COLO668 (cell line): ENCODE results near the gene COL5A1.

Experiments
- DNase-seq: peaks from one replicate; lab custom pipeline; 2025; ENCODE audit not compliant: unreplicated experiment; lab: John Stamatoyannopoulos, UW

COL5A1 gene

DNA sequence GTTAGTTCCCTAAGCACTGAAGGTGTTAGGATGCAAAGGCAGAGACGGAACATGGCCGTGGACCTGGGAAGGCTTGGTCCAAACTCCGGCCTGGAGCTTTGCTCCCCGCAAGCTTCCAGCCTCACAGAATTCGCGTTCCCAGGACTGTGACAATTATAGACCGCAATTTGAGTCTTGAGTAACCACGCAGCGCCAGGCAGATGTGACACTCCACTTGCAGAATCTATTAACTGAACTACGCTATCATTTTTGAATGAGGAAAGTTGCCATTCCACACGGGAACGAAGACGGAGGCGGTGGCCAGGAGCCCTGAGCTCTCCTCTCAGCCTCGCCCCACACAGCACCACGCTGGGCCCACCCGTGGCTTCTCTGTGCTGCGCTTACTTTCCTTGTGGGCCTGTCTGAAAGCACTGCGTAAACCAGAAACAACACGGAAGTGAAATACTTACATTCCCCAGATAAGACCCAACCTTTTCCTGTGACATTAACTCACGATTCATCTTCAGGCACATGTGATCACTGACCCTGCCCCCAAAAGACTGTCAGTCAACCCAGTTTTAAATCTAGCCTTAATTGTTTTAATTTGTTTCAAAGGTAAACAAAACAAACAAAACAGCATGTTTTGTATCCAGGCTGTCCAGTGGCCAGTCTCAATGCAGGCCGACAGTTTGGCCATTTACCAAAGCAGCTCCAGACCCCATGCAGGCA, 16.1 kb upstream of the COL5A1 start:
- no peak for DNase-seq

DNA sequence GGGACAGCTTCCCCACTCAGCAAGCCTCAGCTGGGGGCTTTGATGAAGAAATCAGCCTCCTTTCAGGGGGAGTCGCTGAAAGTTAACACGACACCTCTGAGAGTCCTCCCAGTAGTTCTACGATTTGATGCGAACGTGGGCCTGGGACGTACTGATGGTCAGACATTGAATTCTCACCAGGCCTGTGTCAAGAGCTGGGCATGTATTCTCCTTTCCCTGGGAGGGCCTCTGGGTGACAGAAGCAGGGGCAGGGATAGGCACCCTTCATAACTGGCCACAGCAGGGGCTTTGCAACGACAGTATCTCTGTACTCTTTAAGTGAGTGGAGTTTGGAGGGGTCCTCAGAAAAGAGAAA, 15.6 kb upstream of the COL5A1 start:
- no peak for DNase-seq

DNA sequence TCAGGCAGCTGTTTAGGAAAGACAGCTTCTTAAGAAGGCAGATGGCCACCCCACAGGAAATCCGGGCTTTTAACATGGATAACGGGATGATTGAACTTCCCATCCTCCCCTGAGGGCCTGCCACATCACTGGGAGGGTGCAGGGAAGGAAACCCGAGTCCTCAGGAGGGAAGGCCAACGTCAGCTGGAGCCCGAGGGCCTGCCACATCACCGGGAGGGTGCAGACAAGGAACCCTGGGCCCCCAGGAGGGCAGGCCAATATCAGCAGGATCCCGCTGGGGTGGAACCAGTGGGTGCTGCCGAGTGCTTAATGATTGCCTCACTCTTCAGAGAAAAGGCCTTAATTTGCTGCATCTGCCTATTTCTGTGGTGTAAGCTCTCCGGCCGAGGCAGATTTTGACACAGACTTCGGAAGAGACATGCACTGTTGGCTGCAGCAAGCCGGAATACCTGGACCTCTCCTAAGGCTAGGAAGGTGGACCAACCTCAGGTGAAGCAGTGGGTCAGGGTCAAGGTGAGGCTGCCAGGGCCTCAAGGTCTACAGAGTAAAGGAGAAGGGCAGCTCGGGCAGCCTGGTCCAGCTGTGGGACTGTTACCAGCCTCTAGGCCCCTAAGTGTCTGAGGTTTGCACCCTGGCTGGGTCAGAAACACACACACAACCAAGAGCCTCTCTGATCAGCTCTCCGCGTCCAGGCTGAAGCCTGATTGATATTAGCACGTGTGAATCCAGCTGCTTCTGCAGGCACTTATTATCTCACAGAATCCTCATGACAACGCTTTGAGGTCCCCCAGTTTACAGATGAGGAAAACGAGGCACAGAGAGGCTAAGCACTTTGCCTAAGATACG, 14.8 kb upstream of the COL5A1 start:
- no peak for DNase-seq

DNA sequence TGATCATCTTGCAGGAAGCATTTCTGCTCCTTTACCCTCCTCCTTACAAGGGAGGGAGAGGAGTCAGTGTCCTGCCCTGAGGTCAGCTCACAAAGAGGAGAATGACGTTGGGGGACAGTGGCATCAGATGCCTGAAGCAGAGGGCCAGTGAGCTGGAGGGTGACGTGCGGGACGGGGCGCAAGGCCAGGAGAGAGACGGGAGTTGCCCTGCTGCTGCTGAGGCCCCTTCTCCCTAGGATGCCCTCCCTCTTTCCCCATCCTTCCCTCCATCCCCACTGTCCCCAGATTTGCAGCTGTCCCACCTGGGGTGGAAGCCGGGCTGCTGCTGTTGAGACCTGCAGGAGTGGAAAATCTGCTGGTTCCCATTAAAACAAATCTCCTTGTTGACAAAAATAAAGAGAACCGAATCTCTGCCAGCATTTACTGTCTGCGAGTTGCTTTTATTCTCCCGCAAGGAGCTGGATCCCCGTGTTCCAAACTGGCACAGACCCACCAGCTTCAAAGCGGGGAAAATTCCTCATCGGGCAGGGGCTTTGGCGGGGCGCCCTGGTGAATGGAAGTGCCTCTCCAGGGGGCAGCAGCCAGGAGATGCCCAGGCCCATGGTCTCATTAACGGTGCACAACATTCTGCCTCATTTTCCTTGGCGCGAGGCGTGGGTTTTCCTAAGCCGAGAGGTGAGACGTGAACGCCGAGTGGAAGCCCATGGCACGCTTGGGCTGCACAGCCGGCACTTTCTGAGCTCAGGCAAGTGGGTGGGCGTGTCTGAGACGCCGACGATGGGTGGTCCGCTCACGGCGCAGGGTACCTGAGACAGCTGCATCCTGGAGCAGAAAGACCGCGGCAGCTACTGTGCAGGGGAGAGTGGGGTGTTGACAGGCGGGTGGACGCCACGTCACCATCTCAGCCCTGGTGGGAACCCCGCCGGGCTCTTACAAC, 13.9 kb upstream of the COL5A1 start:
- DNase-seq, result no peak

DNA sequence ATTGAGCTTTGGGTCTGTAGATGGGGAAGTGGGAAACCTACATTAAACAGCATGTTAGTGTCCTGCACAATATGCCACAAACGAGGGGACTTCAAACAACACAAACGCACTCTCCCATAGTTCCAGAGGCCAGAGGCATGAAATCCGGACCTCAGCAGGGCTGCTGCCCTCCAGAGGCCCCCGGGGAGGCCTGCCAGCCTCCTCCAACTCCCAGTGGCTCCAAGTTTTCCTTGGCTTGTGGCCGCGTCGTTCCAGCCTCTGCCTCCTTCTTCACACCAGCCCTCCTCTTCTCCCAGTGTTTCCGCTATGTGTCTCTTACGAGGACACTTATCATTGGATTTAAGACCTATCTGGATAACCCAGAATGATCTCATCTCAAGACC, 13.3 kb upstream of the COL5A1 start:
- no peak for DNase-seq

DNA sequence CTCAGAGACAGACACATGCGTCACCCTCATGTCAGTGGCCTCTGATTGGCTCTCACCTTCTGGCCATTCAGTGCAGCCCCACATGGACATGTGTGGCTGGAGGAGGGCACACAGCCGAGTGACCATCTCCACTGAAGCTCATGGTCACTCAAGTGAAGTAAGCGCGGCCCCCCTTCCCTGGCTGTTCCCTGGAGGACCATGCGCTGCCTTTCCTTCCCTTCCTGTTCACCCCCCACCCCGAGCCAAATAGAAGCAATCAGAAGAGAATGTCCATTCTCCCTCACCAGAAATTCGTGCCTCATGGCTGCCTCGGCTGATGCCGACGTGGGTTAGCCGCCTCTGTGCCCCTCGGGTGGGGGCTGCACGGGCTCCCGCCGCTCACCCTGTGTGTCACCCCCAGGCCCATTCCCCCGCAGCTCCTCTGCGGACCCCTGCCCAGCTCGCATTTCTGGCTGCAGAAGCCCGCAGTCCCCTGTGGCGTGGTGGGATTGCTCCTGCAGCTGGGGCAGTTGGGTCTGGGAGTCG, 12.5 kb upstream of the COL5A1 start:
- DNase-seq, result no peak

DNA sequence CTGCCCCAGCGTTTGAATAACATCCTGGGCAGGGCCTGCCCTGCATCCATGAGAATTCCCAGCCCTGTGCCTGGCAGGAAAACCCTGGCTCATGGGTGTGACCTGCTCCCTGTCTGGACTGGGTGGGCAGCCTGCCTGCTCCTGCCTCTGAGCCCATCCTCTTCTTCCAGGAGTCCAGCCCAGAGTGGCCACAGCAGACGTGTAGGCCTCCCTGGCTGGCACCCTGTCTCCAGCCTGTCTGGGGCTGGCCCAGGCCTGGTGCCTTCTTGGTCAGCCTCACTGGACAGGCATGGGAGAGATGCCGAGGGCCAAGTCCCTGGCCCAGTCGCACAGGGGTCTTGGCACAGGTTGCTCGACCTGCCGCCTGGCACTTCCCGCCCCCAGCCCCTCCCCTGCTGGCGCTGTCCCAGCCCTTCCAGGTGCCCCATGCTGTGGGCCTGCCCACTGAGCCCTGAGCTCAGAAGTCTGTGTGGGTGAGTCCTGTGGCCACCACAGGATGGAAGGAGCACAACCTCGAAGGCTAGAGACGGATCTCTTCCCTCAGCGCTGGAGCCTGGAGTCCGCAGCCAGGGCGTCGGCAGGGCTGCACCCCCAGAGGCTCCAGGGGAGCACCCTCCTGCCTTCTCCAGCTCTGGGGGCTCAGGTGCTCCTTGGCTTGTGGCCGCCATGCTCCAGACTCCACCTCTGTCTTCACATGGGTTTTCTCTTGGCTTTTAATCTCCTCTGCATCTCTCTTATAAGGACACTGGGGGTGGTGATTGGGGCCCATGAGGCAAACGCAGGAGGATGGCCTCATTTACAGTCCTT, 11.8 kb upstream of the COL5A1 start:
- no peak for DNase-seq

DNA sequence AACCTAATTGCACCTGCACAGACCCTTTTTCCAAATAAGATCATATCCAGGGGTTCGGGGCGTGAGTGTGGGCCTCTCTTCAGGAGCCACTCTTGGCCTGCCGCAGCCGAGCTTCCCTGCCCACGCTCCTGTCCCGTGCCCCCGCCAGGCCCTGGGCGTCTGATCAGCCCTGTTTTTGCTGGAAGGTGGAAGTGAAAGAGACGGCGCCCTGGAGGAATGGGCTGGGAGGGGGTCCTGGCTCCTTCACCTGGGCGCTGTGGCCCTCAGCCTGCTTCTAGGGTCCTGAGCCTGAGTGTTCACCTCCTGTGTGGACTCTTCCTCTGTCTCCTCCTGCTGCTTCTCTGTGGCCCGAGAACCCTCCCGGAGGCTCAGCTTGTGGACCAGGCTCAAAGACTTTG, 11.2 kb upstream of the COL5A1 start:
- no peak for DNase-seq

DNA sequence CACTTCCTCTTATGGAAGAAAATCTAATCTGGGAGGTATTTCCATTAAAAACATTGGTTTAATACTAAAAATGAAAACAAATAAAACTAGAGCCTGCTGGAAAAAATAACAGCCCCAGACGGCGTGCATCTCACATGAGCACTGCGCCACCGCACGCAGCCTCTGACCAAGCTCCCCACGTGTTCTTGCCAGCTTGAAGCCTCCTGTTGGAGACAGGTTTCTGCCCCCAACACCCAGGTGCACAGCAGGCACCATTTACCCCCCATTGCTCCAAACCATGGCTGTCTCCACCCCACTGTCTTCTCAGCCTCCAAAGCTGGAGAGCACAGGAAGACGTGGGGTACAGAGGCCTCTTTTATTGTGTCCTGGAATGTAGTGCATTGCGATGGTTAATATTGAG, 10.7 kb upstream of the COL5A1 start:
- no peak for DNase-seq

DNA sequence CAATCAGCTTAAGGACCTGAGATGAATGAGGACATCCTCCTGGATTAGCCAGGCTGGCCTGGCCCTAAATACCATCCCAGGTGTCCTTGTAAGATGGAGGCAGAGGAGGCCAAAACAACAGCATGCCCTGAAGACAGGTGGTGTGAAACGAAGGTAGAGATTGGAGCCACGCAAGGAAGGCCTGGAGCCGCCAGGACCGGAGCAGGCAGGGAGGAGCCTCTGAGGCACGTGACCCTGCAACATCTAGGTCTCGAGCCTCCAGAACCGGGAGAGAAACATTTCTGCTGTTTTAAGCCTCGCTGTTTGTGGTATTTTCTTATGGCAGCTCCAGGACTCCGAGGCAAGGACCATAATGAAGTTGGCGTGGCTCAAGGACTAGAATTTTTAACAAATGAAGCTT, 9.7 kb upstream of the COL5A1 start:
- no peak for DNase-seq

DNA sequence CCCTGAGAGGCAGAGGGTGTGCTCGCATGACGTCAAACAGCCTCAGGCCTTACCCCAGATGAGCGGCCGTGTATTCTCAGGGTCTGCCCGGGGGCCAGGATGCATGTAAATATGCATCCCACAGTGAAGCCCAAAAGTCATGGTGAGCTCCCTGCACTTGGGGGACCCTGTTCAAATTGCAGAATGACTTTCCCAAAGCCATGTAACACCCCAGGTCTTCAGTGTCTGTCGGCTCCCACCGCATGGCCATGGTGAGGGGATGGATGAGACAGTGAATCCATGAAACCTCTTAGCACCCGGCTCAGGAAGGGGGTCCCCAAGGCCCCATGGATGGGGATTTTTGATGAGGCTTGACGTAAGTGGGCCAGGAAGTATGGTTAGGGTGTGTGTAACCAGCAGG, 9.3 kb upstream of the COL5A1 start:
- no peak for DNase-seq

DNA sequence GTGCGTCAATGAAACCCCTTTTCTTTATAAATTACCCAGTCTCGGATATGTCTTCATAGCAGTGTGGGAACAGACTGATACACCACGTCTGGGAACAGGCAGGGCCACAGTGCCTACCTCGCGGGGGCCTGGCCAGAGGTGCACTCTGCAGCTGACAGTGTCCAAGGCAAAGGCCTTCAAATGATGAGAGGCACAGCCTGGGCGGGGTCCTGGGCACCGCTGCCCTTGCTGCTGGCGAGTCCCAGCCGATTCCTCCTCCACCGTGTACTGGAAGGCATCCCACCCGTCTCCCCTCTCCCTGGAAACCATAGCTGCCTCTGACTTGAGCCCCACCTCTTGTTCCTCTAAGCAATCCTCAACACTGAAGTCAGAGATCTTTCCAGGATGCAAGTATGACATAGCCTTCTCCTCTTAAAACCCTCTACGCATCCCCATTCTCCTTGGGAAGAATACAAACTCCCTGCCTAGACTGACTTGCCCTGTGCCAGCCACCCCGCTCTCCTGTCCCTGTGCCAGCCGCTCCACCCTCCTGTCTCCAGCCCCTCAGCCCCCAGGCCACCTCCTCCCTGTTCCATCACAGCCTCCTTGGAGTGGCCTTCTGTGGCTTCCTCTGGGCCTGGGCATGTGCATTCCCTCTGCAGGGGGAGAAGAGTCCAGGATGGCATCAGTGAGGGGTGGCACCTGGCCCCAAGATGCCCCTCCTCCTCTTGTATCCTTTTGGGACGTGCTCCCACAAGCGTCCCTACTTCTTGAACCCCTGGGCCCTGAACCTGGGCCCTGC, 8.1 kb upstream of the COL5A1 start:
- DNase-seq, result no peak

DNA sequence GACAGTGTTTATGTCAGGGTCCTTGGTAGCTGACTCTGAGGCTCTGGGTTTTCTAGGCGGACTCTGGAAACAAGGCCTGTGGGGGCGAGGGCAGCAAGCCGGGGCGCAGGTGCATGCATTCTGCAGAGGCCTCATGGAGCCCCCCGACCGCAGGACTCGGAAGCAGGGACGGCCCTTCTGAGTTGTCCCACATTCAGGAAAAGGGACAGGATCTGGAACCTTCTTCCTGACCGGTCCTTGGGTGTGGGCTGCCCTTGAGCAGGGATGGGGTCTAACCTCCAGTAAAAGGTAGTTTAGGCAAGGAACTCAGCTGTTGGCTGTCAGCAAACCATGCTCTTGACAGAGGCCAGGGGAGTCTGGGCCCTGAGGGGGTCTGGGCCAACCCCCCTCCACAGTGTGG, 7.4 kb upstream of the COL5A1 start:
- no peak for DNase-seq

DNA sequence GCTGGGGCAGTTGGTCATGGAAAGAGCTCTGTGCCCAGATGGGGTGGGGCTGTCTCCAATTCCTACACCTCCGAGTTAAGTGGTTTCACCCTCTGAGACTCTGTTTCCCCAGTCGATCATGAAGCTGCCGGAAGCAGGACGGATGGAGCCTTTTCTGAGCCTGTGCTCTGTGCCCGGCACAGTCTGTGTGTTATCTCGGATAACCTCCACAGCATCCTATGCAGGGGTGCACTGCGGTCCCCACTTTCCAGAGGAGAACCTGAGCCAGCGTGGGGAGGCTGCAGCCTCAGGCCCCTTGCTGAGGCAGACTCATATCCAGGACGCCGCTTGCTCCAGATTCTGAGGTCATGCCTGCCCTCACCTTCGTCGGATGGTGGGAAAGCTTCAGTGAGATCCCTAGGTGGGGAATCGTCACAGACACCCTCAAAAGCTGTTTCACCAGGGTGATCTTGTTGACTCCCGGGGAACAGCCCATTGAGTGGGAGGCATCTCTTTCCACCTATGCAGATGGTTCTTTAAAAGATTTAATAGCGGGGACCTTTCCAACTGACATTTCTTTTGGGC, 6.9 kb upstream of the COL5A1 start:
- no peak for DNase-seq

DNA sequence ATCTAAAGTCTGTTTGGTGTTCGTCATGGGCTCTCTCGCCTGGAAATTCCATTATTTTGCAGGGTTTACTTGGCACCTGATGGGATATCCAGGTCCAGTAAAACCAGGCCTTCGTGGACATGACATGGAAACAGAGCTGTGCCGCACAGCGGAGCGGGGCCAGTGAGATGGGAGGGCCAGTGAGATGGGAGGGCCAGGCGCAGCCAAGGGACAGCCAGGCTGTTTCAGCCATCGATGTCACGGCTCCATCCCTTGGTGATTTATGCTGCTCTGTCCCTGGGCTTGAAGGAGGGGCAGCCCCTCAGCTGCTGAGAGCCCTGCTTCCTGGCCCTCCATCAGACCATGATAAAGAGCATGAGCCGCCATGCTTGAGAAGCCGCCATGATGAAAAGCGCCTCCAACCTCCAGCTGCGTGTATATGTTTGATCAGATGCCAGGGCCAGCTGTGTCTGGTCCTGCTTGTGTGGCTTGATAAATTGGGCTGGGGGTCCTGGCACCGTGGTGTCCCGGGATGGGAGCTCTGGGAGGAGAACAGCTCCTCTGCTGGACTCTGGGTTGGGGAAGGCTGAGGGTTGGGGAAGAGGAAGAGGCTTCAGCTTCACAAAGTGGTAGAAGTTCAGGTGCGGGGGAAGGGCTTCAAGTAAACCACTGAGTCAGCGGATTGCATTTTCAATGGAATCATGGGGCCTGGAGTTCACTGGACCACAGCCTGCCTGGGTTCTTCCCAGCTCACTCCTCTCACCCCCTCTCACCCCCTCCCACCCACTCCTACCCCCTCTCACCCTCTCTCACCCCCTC, 6.1 kb upstream of the COL5A1 start:
- DNase-seq, result no peak

DNA sequence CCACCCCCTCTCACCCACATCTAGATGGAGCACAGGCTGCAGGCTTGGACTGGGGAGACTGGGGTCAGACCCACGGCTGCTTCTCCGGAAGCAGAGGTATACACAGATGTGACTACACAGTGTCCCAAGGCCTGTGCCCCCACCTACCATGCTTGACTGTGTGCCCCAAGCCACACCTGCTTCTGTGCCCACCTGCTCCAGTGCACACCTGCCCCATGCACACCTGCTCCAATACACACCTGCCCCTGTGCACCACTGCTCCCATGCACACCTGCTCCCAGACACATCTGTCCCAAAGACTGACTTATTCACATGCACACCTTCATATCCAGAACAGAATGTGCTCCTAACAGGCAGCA, 5.5 kb upstream of the COL5A1 start:
- DNase-seq, result no peak

DNA sequence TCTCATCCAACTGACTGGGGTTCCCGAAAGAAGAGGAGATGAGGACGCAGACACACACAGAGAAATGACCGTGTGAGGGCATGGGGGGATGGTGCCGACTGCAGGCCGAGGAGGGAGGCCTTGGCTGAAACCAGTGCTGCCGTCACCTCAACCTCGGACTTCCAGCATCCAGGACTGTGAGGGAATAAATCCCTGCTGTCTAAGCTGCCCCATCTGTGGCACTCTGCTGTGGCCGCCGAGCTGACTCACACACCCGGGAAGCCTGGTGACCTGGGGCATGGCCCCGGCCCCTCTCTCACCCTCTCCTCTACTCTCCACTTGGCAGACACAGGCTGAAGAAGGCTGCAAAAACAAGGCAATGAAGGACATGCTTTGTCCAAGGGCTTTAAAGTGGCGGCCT, 4.4 kb upstream of the COL5A1 start:
- no peak for DNase-seq

DNA sequence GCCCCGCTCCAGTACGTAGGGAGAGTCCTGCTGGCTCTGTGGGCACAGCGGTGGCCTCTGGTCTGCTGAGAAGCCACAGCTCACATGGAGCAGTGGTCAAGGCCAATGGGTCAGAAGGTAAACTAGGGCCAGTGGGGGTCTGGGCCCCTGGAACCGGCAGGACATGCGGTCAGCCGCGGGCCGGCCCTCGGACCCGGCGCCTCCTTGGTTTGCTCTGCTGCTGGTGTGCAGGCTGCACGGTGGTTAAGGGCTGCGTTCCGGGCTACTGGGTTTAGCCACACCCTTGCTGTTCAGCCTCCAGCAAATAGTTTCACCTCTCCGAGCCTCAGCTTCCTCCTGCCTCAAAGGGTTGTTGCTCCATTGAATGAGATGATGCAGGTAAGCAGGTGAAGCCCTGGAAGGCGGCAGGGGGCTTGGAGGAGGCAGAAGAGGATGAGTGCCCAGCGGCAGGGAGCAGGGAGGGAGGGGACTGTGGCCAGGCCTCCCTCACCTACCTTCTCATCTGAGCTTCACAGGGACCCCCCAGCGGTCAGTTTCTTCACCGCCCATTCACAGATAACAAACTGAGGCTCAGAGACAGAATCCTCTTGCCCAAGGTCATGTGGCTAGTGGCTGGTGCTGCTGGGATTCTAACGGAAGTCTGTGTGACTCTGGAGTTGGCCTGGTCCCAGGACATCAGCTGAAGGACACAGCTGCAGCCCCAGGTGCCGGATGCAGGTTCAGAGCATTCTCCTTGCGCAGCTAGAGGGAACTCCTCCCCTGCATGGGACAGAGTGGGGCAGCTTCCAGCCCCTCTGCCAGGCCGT, 3.7 kb upstream of the COL5A1 start:
- DNase-seq, result no peak
